HT-29 (cell line): ENCODE data around the gene SETD5. TPM values are rescaled to one million over a fixed set of nuclear protein-coding genes. Genes with fewer than 3 reads are reported as not detected.

Experiments used
- DNase-seq: peaks from one replicate; pipeline ENCODE4 v3.0.0-alpha.2; 2015; ENCODE audit warnings: low spot score
- total RNA-seq: library from RNA; depleted of rRNA; stranded (reverse); fragments of >200 nt; shearing (Covaris generic); gene quantifications from 2 replicates; pipeline ENCODE4 v1.2.3, GENCODE V29; 2014

The SETD5 gene
- total RNA-seq, 1 experiment from 2014 or later = 41.9 TPM

- no peak for DNase-seq
These were observed 10.1 kb upstream of the SETD5 start for GRCh38 chr3:9387322-9387655.

- DNase-seq = no peak
These were observed 9.3 kb upstream of the SETD5 start for GRCh38 chr3:9388142-9388541.

- DNase-seq = no peak
These were observed 8.7 kb upstream of the SETD5 start for GRCh38 chr3:9388562-9389272.

GRCh38 chr3:9390265-9390888 lies 7.0 kb upstream of the SETD5 start:
- DNase-seq = no peak

GRCh38 chr3:9392041-9392440 lies 5.4 kb upstream of the SETD5 start:
- DNase-seq = no peak

GRCh38 chr3:9395570-9396300 lies 1.7 kb upstream of the SETD5 start:
- no peak for DNase-seq

GRCh38 chr3:9396301-9396631 lies 1.1 kb upstream of the SETD5 start:
- peak; percentile 81 for DNase-seq

- DNase-seq = peak; percentile 89
These were observed 633 bp upstream of the SETD5 start for GRCh38 chr3:9396632-9397331.

- peak; percentile 46 for DNase-seq
These were observed 688 bp downstream of the SETD5 start for GRCh38 chr3:9397906-9398699.

GRCh38 chr3:9398700-9399336 lies 1.4 kb downstream of the SETD5 start:
- peak; percentile 49 for DNase-seq

- no peak for DNase-seq
These were observed 1.9 kb downstream of the SETD5 start for GRCh38 chr3:9399337-9399703.

GRCh38 chr3:9399746-9400145 lies 2.3 kb downstream of the SETD5 start:
- peak; percentile 44 for DNase-seq

- peak; percentile 4 for DNase-seq
These were observed 3.2 kb downstream of the SETD5 start for GRCh38 chr3:9400616-9401015.

- no peak for DNase-seq
These were observed 4.6 kb downstream of the SETD5 start for GRCh38 chr3:9401986-9402385.

GRCh38 chr3:9402410-9403228 lies 5.2 kb downstream of the SETD5 start:
- peak; percentile 38 for DNase-seq

GRCh38 chr3:9403463-9403862 lies 6.0 kb downstream of the SETD5 start:
- no peak for DNase-seq

GRCh38 chr3:9404680-9405079 lies 7.3 kb downstream of the SETD5 start:
- peak; percentile 52 for DNase-seq

GRCh38 chr3:9405756-9406155 lies 8.3 kb downstream of the SETD5 start:
- peak; percentile 8 for DNase-seq

GRCh38 chr3:9406856-9407626 lies 9.6 kb downstream of the SETD5 start:
- DNase-seq = no peak
